A549 (cell line): ENCODE measurements around the gene SYTL1. TPM values are rescaled to one million over a fixed set of nuclear protein-coding genes. Genes with fewer than 3 reads are reported as not detected.
A peak's percentile ranks its signal among the peaks of the same experiment; 100 is the strongest.

ENCODE experiments used
- ATAC-seq, 2 experiments: fragments of 200-7000 bp in 1 of 2; fragments of >200 bp in 1 of 2; cut with Nextera tagmentation in 1 of 2; cut with Tn5 transposase in 1 of 2; 3 replicates each; pipeline versions ENCODE4 v1.8.0 to v1.9.1; 2018 to 2020; ENCODE audit warnings: mild to moderate bottlenecking in 1 of 2, moderate library complexity in 1 of 2
- CTCF ChIA-PET: fragments of 300-600 bp; sonication (Branson Sonifier 250); formaldehyde crosslinking; extraction: SDS; loops from one replicate; lab custom pipeline; 2021; ENCODE audit warnings: antibody characterized with exemption, inconsistent platforms; lab: Yijun Ruan, JAX
- POLR2A ChIA-PET: fragments of 350-600 bp; formaldehyde crosslinking; extraction: SDS; loops from one replicate; lab custom pipeline; 2021; ENCODE audit warnings: antibody characterized with exemption, inconsistent platforms; lab: Yijun Ruan, JAX
- DNase-seq, 2 experiments: peaks; one replicate each; pipeline versions ENCODE4 v3.0.0 to v3.0.0-alpha.2; 2011 to 2016; ENCODE audit warnings: low read depth in 1 of 2, low spot score in 1 of 2
- FAIRE-seq: peaks from 2 replicates; lab custom pipeline; 2011; peaks lifted over from hg19 to GRCh38; lab: Jason Lieb, UNC
- H3K27ac ChIP-seq, 2 experiments: fragments of >200 bp; sonication (Bioruptor Twin); formaldehyde crosslinking; 3 replicates each; pipeline ENCODE4 v1.5.1; 2016 to 2017
- H3K4me1 ChIP-seq: fragments of >200 bp; sonication (Bioruptor Twin); formaldehyde crosslinking; 3 replicates; pipeline ENCODE4 v1.6.1; 2016
- H3K4me2 ChIP-seq: fragments of >200 bp; sonication (Bioruptor Twin); formaldehyde crosslinking; 3 replicates; pipeline ENCODE4 v1.6.1; 2016
- H3K4me3 ChIP-seq: fragments of >200 bp; sonication (Bioruptor Twin); formaldehyde crosslinking; 3 replicates; pipeline ENCODE4 v1.5.1; 2016
- H3K9me3 ChIP-seq: fragments of >200 bp; sonication (Bioruptor Twin); formaldehyde crosslinking; 3 replicates; pipeline ENCODE4 v1.6.1; 2016
- ATOH8 ChIP-seq: fragments of 250-450 bp; sonication (Bioruptor Pico); IDR thresholded peaks from 2 replicates; pipeline ENCODE4 v1.5.0; 2020; ENCODE audit warnings: low read depth, mild to moderate bottlenecking, moderate library complexity
- BCL3 ChIP-seq: fragments of >200 bp; sonication (Bioruptor Twin); formaldehyde crosslinking; IDR thresholded peaks from 3 replicates; pipeline ENCODE4 v1.6.1; 2016
- CBX2 ChIP-seq: fragments of 200-600 bp; sonication (generic); IDR thresholded peaks from 2 replicates; pipeline ENCODE4 v1.6.1; 2016; ENCODE audit warnings: low read depth, mild to moderate bottlenecking, borderline replicate concordance
- EHMT2 ChIP-seq: fragments of 200-600 bp; sonication (generic); IDR thresholded peaks from 2 replicates; pipeline ENCODE4 v1.6.1; 2016; ENCODE audit warnings: antibody characterized with exemption, low read depth, mild to moderate bottlenecking, moderate library complexity
- GATA3 ChIP-seq: IDR thresholded peaks from 2 replicates; pipeline ENCODE4 v1.6.1; 2012; ENCODE audit warnings: borderline replicate concordance
- HDAC2 ChIP-seq: fragments of 200-600 bp; sonication (generic); IDR thresholded peaks from 2 replicates; pipeline ENCODE4 v1.6.1; 2016
- JUN ChIP-seq, 2 experiments: fragments of >200 bp; sonication (Bioruptor Twin); formaldehyde crosslinking; IDR thresholded peaks; 2 replicates in 1 of 2; 3 replicates in 1 of 2; pipeline ENCODE4 v1.6.1; 2016 to 2017
- KDM1A ChIP-seq: fragments of 200-600 bp; sonication (generic); IDR thresholded peaks from 2 replicates; pipeline ENCODE4 v1.6.1; 2016; ENCODE audit warnings: low read depth, mild to moderate bottlenecking
- KDM5A ChIP-seq: fragments of 200-600 bp; sonication (generic); IDR thresholded peaks from 2 replicates; pipeline ENCODE4 v1.6.1; 2016; ENCODE audit warnings: antibody characterized with exemption, mild to moderate bottlenecking
- MYC ChIP-seq: IDR thresholded peaks from 2 replicates; pipeline ENCODE4 v1.6.1; 2012; ENCODE audit warnings: mild to moderate bottlenecking, inconsistent platforms, low read length, improper control_type of control experiment, borderline replicate concordance
- NPAS2 ChIP-seq: fragments of 250-450 bp; sonication (Bioruptor Pico); IDR thresholded peaks from 2 replicates; pipeline ENCODE4 v1.8.0; 2022; ENCODE audit warnings: mild to moderate bottlenecking, moderate library complexity, borderline replicate concordance
- PBX3 ChIP-seq: IDR thresholded peaks from 2 replicates; pipeline ENCODE4 v1.6.1; 2012
- POLR2AphosphoS2 ChIP-seq: conservative IDR thresholded peaks from 2 replicates; pipeline ENCODE4 v1.6.1; 2012; ENCODE audit warnings: low read length, improper control_type of control experiment, inconsistent platforms
- RCOR1 ChIP-seq: fragments of 150-350 bp; IDR thresholded peaks from 2 replicates; pipeline ENCODE4 v1.6.1; 2014; ENCODE audit warnings: antibody characterized with exemption, low read length, low read depth
- RNF2 ChIP-seq: fragments of 200-600 bp; sonication (generic); IDR thresholded peaks from 2 replicates; pipeline ENCODE4 v1.6.1; 2016; ENCODE audit warnings: low read depth, mild to moderate bottlenecking, antibody characterized with exemption, moderate library complexity, borderline replicate concordance
- ZNF302 ChIP-seq: fragments of 250-450 bp; sonication (Bioruptor Pico); IDR thresholded peaks from 2 replicates; pipeline ENCODE4 v1.9.0; 2021; ENCODE audit warnings: inconsistent platforms, mild to moderate bottlenecking, moderate library complexity
- WGBS: methylation state at CpG from one replicate; pipeline ENCODE4 v1.1.6; 2017; ENCODE audit errors: missing lambda C conversion rate; 5-methylcytosine and 5-hydroxymethylcytosine counted together
- polyA plus RNA-seq, 4 experiments: library from polyadenylated mRNA; depleted of rRNA in 3 of 4; stranded (reverse); fragments of >200 nt; fragmentation: RNase III in 1 of 4; extraction: RNeasy Plus Mini Kit Qiagen cat#74134 plus additional on column Dnase treatment in 1 of 4; gene quantifications; 2 replicates in 3 of 4; 3 replicates in 1 of 4; pipeline ENCODE4 v1.2.3, GENCODE V29; 2011 to 2017
- TF ChIP-seq, protein P1 (sequence below): fragments of >200 bp; sonication (Bioruptor Twin); formaldehyde crosslinking; IDR thresholded peaks from 2 replicates; pipeline ENCODE4 v1.6.1; 2016
- TF ChIP-seq, protein P2 (sequence below): fragments of 450-650 bp; IDR thresholded peaks from 2 replicates; pipeline ENCODE4 v1.6.1; 2014; ENCODE audit warnings: antibody characterized with exemption
- TF ChIP-seq, protein P3 (sequence below): fragments of >200 bp; sonication (Bioruptor Twin); formaldehyde crosslinking; IDR thresholded peaks from 3 replicates; pipeline ENCODE4 v1.5.1; 2016
- TF ChIP-seq, protein P4 (sequence below): fragments of 250-450 bp; sonication (Bioruptor Pico); IDR thresholded peaks from 2 replicates; pipeline ENCODE4 v1.5.0; 2021; ENCODE audit warnings: mild to moderate bottlenecking, moderate library complexity, borderline replicate concordance

The SYTL1 gene
- polyA plus RNA-seq, 2 of the 4 experiments (the other 2 are of a cell fraction), result 0.76 to 0.80 TPM

GRCh38 chr1:27398405-27399149 is 56.8 kb downstream of the SYTL1 start:
- peaks cover 17% of the 10 kb centered on the region; the same call in 2 of the 3 replicates for H3K4me1 ChIP-seq
- POLR2A ChIA-PET, result interaction anchor here (0.5 kb wide), 1 partner anchor 479 kb away, joined by 3 read pairs; no protein-coding TSS in a partner anchor
- CTCF ChIA-PET, result interaction anchor here (0.9 to 9.6 kb wide), 11 partner anchors 11 to 264 kb away, joined by 3 to 158 read pairs (median 5); partner anchors contain the start of gene MAP3K6
- peak overlapping the region; percentile 33; the same call in 2 of the 3 replicates for H3K4me2 ChIP-seq
- TF ChIP-seq RNF2, result no peak
- TF ChIP-seq, protein P1, sequence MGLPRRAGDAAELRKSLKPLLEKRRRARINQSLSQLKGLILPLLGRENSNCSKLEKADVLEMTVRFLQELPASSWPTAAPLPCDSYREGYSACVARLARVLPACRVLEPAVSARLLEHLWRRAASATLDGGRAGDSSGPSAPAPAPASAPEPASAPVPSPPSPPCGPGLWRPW, result no peak
- TF ChIP-seq NPAS2 (CRISPR knock-in tag), result no peak
- TF ChIP-seq, all 56 proteins: peak for 0
- DNase-seq, result no peak
- Histone ChIP-seq H3K27ac (peak overlapping the region in 1 of 2 experiments; percentile 46; a peak in 2 of 6 replicates), H3K4me3 (no peak overlapping the region), H3K9me3 (no peaks in the 10 kb centered on the region)
- FAIRE-seq, result no peak
- WGBS, result 69% methylated on average over 2 of the region's 4 CpGs
- no peak for ATAC-seq

DNA sequence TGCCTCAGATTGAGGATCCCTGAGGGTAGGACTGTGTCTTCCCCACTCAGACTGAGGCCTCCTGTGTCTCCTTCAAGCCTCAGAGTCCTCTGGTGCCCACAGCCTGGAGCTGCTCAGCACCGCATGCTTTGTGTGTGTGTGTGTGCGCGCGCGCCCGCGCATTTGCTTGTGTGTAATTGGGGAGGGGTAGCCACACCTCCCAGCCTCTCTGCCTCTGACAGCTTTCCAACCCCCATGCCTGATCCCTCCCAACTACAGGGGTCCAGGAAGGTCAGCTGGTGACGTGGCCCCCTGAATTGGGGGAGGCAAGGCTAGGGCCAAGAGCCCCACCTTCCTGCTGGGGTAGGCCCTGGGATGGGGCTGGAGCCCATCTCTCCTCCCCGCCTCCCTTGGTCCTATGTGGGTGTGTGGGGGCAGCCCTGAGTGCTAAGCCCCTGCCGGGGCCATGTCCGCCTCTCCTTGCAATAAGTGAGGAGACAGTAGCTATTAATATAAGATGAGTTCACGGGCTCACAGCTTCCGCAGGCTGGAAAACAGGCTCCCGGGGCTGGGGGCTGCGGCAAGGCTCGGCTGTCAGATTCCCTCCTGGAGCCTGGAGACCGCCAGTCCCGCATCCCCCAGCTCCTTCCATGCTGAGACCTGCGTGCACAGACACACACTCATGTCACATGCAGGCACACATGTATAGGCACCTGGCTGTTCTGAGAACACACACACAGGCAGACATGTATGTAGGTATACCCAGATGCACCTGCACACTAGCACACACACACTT is 57.6 kb downstream of the SYTL1 start:
- POLR2A ChIA-PET, result no interaction called here
- Histone ChIP-seq H3K4me2 (0 out of 3 replicates have a peak overlapping the region, but pooled peaks have one; percentile 33), H3K4me3 (no peak overlapping the region), H3K4me1 (peaks cover 17% of the 10 kb centered on the region; the same call in 2 of the 3 replicates), H3K27ac (0 out of 6 replicates have a peak overlapping the region, but pooled peaks of 1 of the 2 experiments have one; percentile 46), H3K9me3 (no peaks in the 10 kb centered on the region)
- CTCF ChIA-PET, result interaction anchor here (0.9 to 9.6 kb wide), 8 partner anchors 9 to 264 kb away, joined by 3 to 158 read pairs (median 4); no protein-coding TSS in a partner anchor
- WGBS, result 92% methylated on average over 11 of the region's 19 CpGs
- TF ChIP-seq JUN (IDR thresholded peaks at IDR 0.05), result no peak
- TF ChIP-seq KDM1A, result no peak
- TF ChIP-seq EHMT2, result no peak
- TF ChIP-seq, protein P2, sequence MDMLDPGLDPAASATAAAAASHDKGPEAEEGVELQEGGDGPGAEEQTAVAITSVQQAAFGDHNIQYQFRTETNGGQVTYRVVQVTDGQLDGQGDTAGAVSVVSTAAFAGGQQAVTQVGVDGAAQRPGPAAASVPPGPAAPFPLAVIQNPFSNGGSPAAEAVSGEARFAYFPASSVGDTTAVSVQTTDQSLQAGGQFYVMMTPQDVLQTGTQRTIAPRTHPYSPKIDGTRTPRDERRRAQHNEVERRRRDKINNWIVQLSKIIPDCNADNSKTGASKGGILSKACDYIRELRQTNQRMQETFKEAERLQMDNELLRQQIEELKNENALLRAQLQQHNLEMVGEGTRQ, result no peak
- TF ChIP-seq GATA3, result no peak
- no peak for TF ChIP-seq PBX3
- TF ChIP-seq, protein P3, sequence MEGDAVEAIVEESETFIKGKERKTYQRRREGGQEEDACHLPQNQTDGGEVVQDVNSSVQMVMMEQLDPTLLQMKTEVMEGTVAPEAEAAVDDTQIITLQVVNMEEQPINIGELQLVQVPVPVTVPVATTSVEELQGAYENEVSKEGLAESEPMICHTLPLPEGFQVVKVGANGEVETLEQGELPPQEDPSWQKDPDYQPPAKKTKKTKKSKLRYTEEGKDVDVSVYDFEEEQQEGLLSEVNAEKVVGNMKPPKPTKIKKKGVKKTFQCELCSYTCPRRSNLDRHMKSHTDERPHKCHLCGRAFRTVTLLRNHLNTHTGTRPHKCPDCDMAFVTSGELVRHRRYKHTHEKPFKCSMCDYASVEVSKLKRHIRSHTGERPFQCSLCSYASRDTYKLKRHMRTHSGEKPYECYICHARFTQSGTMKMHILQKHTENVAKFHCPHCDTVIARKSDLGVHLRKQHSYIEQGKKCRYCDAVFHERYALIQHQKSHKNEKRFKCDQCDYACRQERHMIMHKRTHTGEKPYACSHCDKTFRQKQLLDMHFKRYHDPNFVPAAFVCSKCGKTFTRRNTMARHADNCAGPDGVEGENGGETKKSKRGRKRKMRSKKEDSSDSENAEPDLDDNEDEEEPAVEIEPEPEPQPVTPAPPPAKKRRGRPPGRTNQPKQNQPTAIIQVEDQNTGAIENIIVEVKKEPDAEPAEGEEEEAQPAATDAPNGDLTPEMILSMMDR, result no peak
- TF ChIP-seq BCL3, result no peak
- TF ChIP-seq MYC, result no peak
- no peak for TF ChIP-seq CBX2
- no peak for TF ChIP-seq NPAS2 (CRISPR knock-in tag)
- TF ChIP-seq HDAC2, result no peak
- TF ChIP-seq RCOR1, result no peak
- TF ChIP-seq KDM5A, result no peak
- no peak for TF ChIP-seq POLR2AphosphoS2
- TF ChIP-seq ATOH8, result no peak
- TF ChIP-seq, protein P4, sequence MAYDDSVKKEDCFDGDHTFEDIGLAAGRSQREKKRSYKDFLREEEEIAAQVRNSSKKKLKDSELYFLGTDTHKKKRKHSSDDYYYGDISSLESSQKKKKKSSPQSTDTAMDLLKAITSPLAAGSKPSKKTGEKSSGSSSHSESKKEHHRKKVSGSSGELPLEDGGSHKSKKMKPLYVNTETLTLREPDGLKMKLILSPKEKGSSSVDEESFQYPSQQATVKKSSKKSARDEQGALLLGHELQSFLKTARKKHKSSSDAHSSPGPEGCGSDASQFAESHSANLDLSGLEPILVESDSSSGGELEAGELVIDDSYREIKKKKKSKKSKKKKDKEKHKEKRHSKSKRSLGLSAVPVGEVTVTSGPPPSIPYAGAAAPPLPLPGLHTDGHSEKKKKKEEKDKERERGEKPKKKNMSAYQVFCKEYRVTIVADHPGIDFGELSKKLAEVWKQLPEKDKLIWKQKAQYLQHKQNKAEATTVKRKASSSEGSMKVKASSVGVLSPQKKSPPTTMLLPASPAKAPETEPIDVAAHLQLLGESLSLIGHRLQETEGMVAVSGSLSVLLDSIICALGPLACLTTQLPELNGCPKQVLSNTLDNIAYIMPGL (CRISPR knock-in tag), result no peak
- TF ChIP-seq ZNF302 (CRISPR knock-in tag), result no peak
- DNase-seq, result no peak
- no peak for FAIRE-seq
- ATAC-seq, result 0 out of 6 replicates have a peak, but pooled peaks of 1 of the 2 experiments have one; percentile 4
